HEK293 (cell line): Measurements from ENCODE around the gene MAP3K9.

Experiments used
- CTCF ChIA-PET: fragments of 350-600 bp; formaldehyde crosslinking; extraction: SDS; loops from one replicate; lab custom pipeline; 2021; ENCODE audit warnings: antibody characterized with exemption; lab: Yijun Ruan, JAX
- POLR2A ChIA-PET: fragments of 300-600 bp; formaldehyde crosslinking; extraction: SDS; loops from one replicate; lab custom pipeline; 2020; ENCODE audit warnings: antibody characterized with exemption, inconsistent platforms; lab: Yijun Ruan, JAX
- H3K27ac ChIP-seq: fragments of 200-500 bp; sonication (Bioruptor generic); 2 replicates; pipeline ENCODE4 v1.5.1; 2014; ENCODE audit warnings: low read depth, low read length, control low read depth, inconsistent platforms; ENCODE audit errors: extremely low read depth
- H3K36me3 ChIP-seq, 2 experiments: fragments of 200-500 bp in 1 of 2; sonication (Bioruptor generic) in 1 of 2; 1 replicate in 1 of 2; 2 replicates in 1 of 2; pipeline ENCODE4 v1.5.1; 2014 to 2017; ENCODE audit warnings: inconsistent platforms in 2 of 2, low read length in 2 of 2; ENCODE audit not compliant: control insufficient read depth in 2 of 2, insufficient read depth in 1 of 2
- H3K4me1 ChIP-seq: fragments of 200-500 bp; sonication (Bioruptor generic); 2 replicates; pipeline ENCODE4 v1.5.1; 2014; ENCODE audit warnings: mild to moderate bottlenecking, low read length, inconsistent platforms; ENCODE audit not compliant: control insufficient read depth, insufficient read depth
- H3K4me3 ChIP-seq: 2 replicates; pipeline ENCODE4 v1.5.1; 2011; ENCODE audit warnings: low read depth, mild to moderate bottlenecking, control low read depth, low read length, moderate library complexity
- H3K9me3 ChIP-seq: fragments of 200-500 bp; sonication (Bioruptor generic); 2 replicates; pipeline ENCODE4 v1.5.1; 2014; ENCODE audit warnings: low read depth, low read length, inconsistent platforms; ENCODE audit not compliant: control insufficient read depth, insufficient read depth
- GLIS1 ChIP-seq: fragments of 450-650 bp; formaldehyde crosslinking; IDR thresholded peaks from 2 replicates; pipeline ENCODE4 v1.5.1; 2016; ENCODE audit warnings: missing biosample characterization, missing genetic modification characterization
- IKZF3 ChIP-seq: fragments of 450-650 bp; IDR thresholded peaks from 2 replicates; pipeline ENCODE4 v1.5.0; 2018; ENCODE audit warnings: missing biosample characterization, mild to moderate bottlenecking, missing genetic modification characterization, moderate library complexity
- MEIS1 ChIP-seq: sonication (generic); formaldehyde crosslinking; IDR thresholded peaks from 2 replicates; pipeline ENCODE4 v1.8.1; 2022; ENCODE audit warnings: missing genetic modification reagents, mild to moderate bottlenecking, borderline replicate concordance
- ZBTB21 ChIP-seq: fragments of 450-650 bp; formaldehyde crosslinking; IDR thresholded peaks from 2 replicates; pipeline ENCODE4 v1.5.1; 2017; ENCODE audit warnings: missing biosample characterization, missing genetic modification characterization
- ZFHX2 ChIP-seq: fragments of 450-650 bp; formaldehyde crosslinking; conservative IDR thresholded peaks from 2 replicates; pipeline ENCODE4 v1.5.1; 2016; ENCODE audit warnings: missing biosample characterization, missing genetic modification characterization
- ZFP41 ChIP-seq: fragments of 450-650 bp; formaldehyde crosslinking; IDR thresholded peaks from 2 replicates; pipeline ENCODE4 v1.5.1; 2016; ENCODE audit warnings: missing biosample characterization, missing genetic modification characterization, borderline replicate concordance
- ZNF10 ChIP-seq: fragments of 450-650 bp; formaldehyde crosslinking; IDR thresholded peaks from 2 replicates; pipeline ENCODE4 v1.5.1; 2017; ENCODE audit warnings: missing biosample characterization, missing genetic modification characterization
- ZNF175 ChIP-seq: fragments of 450-650 bp; formaldehyde crosslinking; IDR thresholded peaks from 2 replicates; pipeline ENCODE4 v1.5.1; 2016; ENCODE audit warnings: missing biosample characterization, missing genetic modification characterization
- ZNF19 ChIP-seq: fragments of 450-650 bp; formaldehyde crosslinking; IDR thresholded peaks from 2 replicates; pipeline ENCODE4; 2016; ENCODE audit warnings: missing biosample characterization, missing genetic modification characterization, low read depth
- ZNF221 ChIP-seq: fragments of 450-650 bp; formaldehyde crosslinking; IDR thresholded peaks from 2 replicates; pipeline ENCODE4 v1.5.1; 2017; ENCODE audit warnings: missing biosample characterization, missing genetic modification characterization, borderline replicate concordance
- ZNF239 ChIP-seq: fragments of 450-650 bp; formaldehyde crosslinking; IDR thresholded peaks from 2 replicates; pipeline ENCODE4 v1.5.1; 2016; ENCODE audit warnings: missing biosample characterization, missing genetic modification characterization
- ZNF350 ChIP-seq: fragments of 450-650 bp; formaldehyde crosslinking; IDR thresholded peaks from 2 replicates; pipeline ENCODE4 v1.5.0; 2017; ENCODE audit warnings: missing biosample characterization, mild to moderate bottlenecking, missing genetic modification characterization
- ZNF426 ChIP-seq: fragments of 450-650 bp; formaldehyde crosslinking; IDR thresholded peaks from 2 replicates; pipeline ENCODE4 v1.5.1; 2017; ENCODE audit warnings: missing biosample characterization, missing genetic modification characterization, mild to moderate bottlenecking, inconsistent platforms, moderate library complexity
- ZNF514 ChIP-seq: fragments of 450-650 bp; formaldehyde crosslinking; IDR thresholded peaks from 2 replicates; pipeline ENCODE4 v1.5.1; 2016; ENCODE audit warnings: missing biosample characterization, missing genetic modification characterization
- ZNF549 ChIP-seq: fragments of 450-650 bp; IDR thresholded peaks from 2 replicates; pipeline ENCODE4 v1.5.1; 2018; ENCODE audit warnings: missing biosample characterization, missing genetic modification characterization, mild to moderate bottlenecking, inconsistent platforms, moderate library complexity
- ZNF626 ChIP-seq: fragments of 450-650 bp; sonication (Bioruptor Pico); formaldehyde crosslinking; IDR thresholded peaks from 2 replicates; pipeline ENCODE4 v1.5.1; 2018; ENCODE audit warnings: missing biosample characterization, missing genetic modification characterization, inconsistent platforms
- ZNF629 ChIP-seq: fragments of 450-650 bp; formaldehyde crosslinking; IDR thresholded peaks from 2 replicates; pipeline ENCODE4 v1.5.1; 2017; ENCODE audit warnings: missing biosample characterization, missing genetic modification characterization
- ZNF654 ChIP-seq: fragments of 450-650 bp; formaldehyde crosslinking; IDR thresholded peaks from 2 replicates; pipeline ENCODE4 v1.5.1; 2016; ENCODE audit warnings: low read depth, missing biosample characterization, missing genetic modification characterization
- ZNF791 ChIP-seq: fragments of 450-650 bp; formaldehyde crosslinking; IDR thresholded peaks from 2 replicates; pipeline ENCODE4 v1.5.1; 2016; ENCODE audit warnings: missing biosample characterization, missing genetic modification characterization

MAP3K9 gene

DNA sequence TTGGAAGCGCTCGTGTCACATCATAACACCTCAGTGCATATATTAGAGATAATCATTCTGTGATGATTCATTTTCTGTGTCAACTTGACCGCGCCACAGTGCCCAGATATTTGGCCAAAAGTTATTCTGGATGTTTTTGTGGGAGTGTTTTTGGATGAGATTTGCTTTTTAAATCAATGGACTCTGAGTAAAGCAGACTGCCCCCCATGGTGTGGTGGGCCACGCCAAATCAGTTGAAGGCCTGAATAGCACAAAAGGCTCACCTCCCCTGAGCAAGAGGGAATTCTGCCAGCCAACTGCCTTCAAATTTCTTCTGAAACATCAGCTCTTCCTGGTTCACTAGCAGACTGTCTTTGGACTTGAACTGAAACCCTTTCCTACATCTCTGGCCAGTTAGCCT is 24.6 kb upstream of the MAP3K9 start:
- POLR2A ChIA-PET: no interaction called here
- H3K9me3 ChIP-seq: no peaks in the 10 kb centered on the region
- CTCF ChIA-PET: interaction anchor here (0.6 to 0.7 kb wide), 2 partner anchors 16 to 270 kb away, joined by 3 read pairs; no protein-coding TSS in a partner anchor
- no peak for TF ChIP-seq ZFP41
- TF ChIP-seq ZNF10: peak; percentile 98
- no peak for TF ChIP-seq ZNF626
- no peaks in the 10 kb centered on the region for H3K36me3 ChIP-seq
- no peaks in the 10 kb centered on the region for H3K4me1 ChIP-seq
- no peak overlapping the region for H3K4me3 ChIP-seq
- no peak overlapping the region for H3K27ac ChIP-seq

DNA sequence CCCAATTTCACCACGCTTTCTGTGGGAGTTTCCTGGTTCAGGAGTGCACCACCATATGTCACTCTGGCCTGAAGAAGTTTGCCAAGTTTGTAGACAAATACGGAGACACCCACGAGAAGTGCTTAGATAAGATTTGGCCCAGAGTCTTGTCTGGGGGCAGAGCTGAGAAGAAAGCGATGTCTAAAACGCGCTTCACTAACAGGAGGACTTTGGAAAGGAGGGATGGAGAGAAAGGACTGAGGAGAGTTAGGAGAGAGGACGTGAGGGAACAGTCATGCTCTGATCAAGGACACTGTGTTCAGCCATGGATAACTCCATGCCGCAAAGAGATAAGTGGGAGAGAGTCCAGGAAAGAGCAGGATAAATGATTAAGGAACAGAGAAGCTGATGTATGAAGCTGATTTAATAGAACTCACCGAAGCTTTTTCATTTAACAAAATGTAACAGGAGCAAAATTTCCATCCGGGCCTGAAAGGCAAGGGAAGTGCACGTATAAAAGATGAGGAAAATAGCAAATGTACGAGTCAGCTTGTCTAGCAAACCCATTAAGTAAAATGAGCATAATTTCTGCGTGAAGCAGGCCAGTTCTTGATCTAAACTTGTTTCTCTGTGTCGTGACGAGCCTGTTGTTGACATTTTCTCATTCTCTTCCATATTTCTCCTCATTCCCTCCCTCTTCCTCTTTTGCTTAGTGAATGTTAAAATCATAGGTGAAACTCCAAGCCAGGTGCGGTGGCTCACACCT is 23.4 kb upstream of the MAP3K9 start:
- CTCF ChIA-PET: interaction anchor here (0.8 to 1.2 kb wide), 4 partner anchors 13 to 489 kb away, joined by 3 to 6 read pairs (median 4); no protein-coding TSS in a partner anchor
- POLR2A ChIA-PET: no interaction called here
- Histone ChIP-seq H3K27ac (no peak overlapping the region), H3K4me1 (no peaks in the 10 kb centered on the region), H3K4me3 (no peak overlapping the region), H3K36me3 (no peaks in the 10 kb centered on the region)
- TF ChIP-seq ZFHX2 (tag by site-specific recombination) (peak; percentile 21; the same call in 1 of the 2 replicates), ZNF549 (tag by site-specific recombination) (no peak)
- TF ChIP-seq, all 188 proteins: peak for 1
- H3K9me3 ChIP-seq: no peaks in the 10 kb centered on the region

DNA sequence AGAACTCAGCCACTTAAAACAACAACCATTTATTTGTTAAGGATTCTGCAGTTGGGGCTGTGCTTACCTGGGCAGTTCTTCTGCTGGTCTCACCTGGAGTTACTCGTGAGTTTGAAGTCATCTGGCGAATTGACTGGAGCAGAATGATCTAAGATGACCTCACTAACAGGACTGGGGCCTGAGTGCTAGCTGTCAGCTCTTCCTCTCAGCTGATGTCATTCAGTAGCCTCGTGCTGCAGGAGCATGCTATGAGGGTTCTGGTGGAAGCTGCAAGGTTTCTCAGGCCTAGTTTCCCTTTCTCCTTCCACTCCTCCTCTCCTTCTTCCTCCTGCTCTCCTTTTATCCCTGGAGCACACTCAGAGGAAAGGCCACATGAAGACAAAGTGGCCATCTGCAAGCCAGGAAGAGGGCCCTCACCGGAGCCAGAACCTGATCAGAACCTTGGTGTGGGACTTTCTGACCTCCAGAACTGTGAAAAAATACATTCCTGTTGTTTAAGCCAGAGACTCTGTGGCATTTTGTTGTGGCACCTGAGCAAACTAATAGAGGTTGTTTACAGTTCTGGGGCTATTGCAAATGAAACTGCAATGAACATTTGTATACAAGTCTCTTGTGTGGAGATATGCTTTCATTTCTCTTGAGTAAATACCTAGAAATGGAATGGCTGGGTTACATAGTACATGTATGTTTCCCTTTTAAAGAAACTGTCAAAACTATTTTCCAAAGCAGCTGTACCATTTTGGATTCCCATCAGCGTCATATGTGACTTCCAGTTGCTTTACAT is 21.9 kb upstream of the MAP3K9 start:
- no peaks in the 10 kb centered on the region for H3K4me1 ChIP-seq
- ChIA-PET CTCF (interaction anchor here (1.2 kb wide), 2 partner anchors 13 to 76 kb away, joined by 4 read pairs; partner anchors contain the start of gene PCNX1), POLR2A (no interaction called here)
- peak; percentile 45 for TF ChIP-seq ZNF629 (tag by site-specific recombination)
- TF ChIP-seq IKZF3 (tag by site-specific recombination): no peak
- TF ChIP-seq ZBTB21 (tag by site-specific recombination): 0 out of 2 replicates have a peak, but pooled peaks have one; percentile 31
- no peak for TF ChIP-seq ZNF239 (tag by site-specific recombination)
- TF ChIP-seq, all 188 proteins: peak for 2
- no peak overlapping the region for H3K27ac ChIP-seq
- no peaks in the 10 kb centered on the region for H3K9me3 ChIP-seq
- H3K4me3 ChIP-seq: no peak overlapping the region
- no peaks in the 10 kb centered on the region for H3K36me3 ChIP-seq

DNA sequence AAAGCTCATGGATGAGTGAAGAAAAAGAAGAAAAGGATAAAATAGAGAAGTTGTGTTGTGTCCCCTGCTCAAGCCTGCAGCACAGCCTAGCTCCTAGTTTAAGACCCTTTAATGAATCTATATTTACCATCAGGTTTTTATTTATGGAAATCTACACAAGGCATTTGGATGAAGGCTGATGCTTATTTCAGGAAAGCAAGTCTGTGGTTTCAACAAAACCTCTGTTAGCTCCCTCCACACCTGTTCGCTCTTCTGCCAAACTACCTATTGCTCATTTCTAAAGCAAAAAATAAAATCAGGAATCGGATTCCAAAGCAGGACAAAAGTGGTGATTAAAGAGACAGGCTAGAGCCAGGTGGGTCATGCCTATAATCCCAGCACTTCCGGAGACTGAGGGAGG is 18.9 kb upstream of the MAP3K9 start:
- TF ChIP-seq ZNF549 (tag by site-specific recombination) (no peak), ZNF514 (no peak)
- POLR2A ChIA-PET: interaction anchor here (0.6 kb wide), 1 partner anchor 493 kb away, joined by 3 read pairs; no protein-coding TSS in a partner anchor
- Histone ChIP-seq H3K4me3 (no peak overlapping the region), H3K9me3 (no peaks in the 10 kb centered on the region), H3K4me1 (no peaks in the 10 kb centered on the region), H3K27ac (no peak overlapping the region), H3K36me3 (no peaks in the 10 kb centered on the region)
- CTCF ChIA-PET: interaction anchor here (0.7 to 3.7 kb wide), 2 partner anchors 10 to 266 kb away, joined by 3 to 24 read pairs; no protein-coding TSS in a partner anchor

- Histone ChIP-seq H3K4me1 (no peaks in the 10 kb centered on the region), H3K36me3 (no peaks in the 10 kb centered on the region), H3K9me3 (no peaks in the 10 kb centered on the region), H3K27ac (no peak overlapping the region), H3K4me3 (no peak overlapping the region)
- CTCF ChIA-PET: interaction anchor here (0.5 to 3.7 kb wide), 3 partner anchors 9 to 274 kb away, joined by 3 to 24 read pairs (median 3); no protein-coding TSS in a partner anchor
- TF ChIP-seq ZNF654: no peak
- no peak for TF ChIP-seq MEIS1 (CRISPR knock-in tag)
- no peak for TF ChIP-seq ZNF10
- no peak for TF ChIP-seq ZNF350
- no peak for TF ChIP-seq ZNF19 (tag by site-specific recombination)
- TF ChIP-seq ZNF175 (tag by site-specific recombination): no peak
- TF ChIP-seq GLIS1 (tag by site-specific recombination): no peak
- TF ChIP-seq ZNF221: no peak
- TF ChIP-seq ZNF426 (tag by site-specific recombination): no peak
- no peak for TF ChIP-seq ZNF791
- POLR2A ChIA-PET: interaction anchor here (0.6 kb wide), 1 partner anchor 494 kb away, joined by 3 read pairs; no protein-coding TSS in a partner anchor
Observed at GRCh38 chr14:70827752-70828151, 18.4 kb upstream of the MAP3K9 start.
